Type B pancreatic cell (in vitro differentiated cells): ENCODE measurements around the gene SLCO2B1. TPM values are rescaled to one million over a fixed set of nuclear protein-coding genes. Genes with fewer than 3 reads are reported as not detected.

Experiments used
- DNase-seq: peaks from one replicate; pipeline ENCODE4 v3.0.0; 2021; ENCODE audit warnings: mixed read lengths; ENCODE audit not compliant: unreplicated experiment; ENCODE audit errors: extremely low spot score
- H3K27ac Mint-ChIP-seq: 2 replicates; pipeline ENCODE4 v1.8.0; 2021; ENCODE audit warnings: mild to moderate bottlenecking, mixed read lengths
- H3K27me3 Mint-ChIP-seq: 2 replicates; pipeline ENCODE4 v1.8.0; 2021; ENCODE audit warnings: mixed read lengths
- H3K36me3 Mint-ChIP-seq: 2 replicates; pipeline ENCODE4 v1.8.0; 2021; ENCODE audit warnings: mixed read lengths
- H3K4me1 Mint-ChIP-seq: one replicate; pipeline ENCODE4 v1.8.0; 2021; ENCODE audit warnings: mixed read lengths; ENCODE audit not compliant: unreplicated experiment
- H3K4me3 Mint-ChIP-seq: 2 replicates; pipeline ENCODE4 v1.8.0; 2021; ENCODE audit warnings: mild to moderate bottlenecking, mixed read lengths
- H3K9me3 Mint-ChIP-seq: 2 replicates; pipeline ENCODE4 v1.8.0; 2021; ENCODE audit warnings: mixed read lengths
- total RNA-seq: library from RNA; stranded (reverse); gene quantifications from 2 replicates; pipeline ENCODE4 v1.2.1, GENCODE V29; 2021; ENCODE audit warnings: low replicate concordance
- TF ChIP-seq, protein P1 (sequence below): fragments of 200-600 bp; sonication (generic); conservative IDR thresholded peaks from 2 replicates; pipeline ENCODE4 v1.5.0; 2021; ENCODE audit warnings: antibody characterized with exemption, mild to moderate bottlenecking

SLCO2B1 gene
- total RNA-seq, 1 donor from 2014 or later = 5.6 TPM

DNA sequence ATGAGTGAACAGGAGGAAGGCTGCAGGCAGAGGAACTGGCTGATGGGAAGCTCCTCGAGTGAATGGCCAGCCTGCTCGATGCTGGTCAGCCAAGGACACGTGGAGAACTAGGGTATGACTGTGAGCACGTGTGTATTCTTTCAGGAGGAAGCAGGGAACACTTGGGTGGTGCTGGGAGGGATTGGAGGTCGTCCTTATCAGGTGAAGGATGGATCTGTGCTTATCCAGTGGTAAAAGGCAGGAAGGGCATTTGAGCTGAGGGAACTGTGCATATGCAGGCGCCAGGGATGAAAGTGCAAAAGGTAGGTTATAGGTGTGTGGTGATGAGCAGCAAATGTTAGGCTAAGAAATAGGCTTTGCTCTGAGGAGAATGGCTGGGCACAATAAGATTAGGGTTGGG lies 9.7 kb upstream of the SLCO2B1 start:
- no peaks in the 10 kb centered on the region for H3K9me3 Mint-ChIP-seq
- no peaks in the 10 kb centered on the region for H3K36me3 Mint-ChIP-seq
- TF ChIP-seq, protein P1, sequence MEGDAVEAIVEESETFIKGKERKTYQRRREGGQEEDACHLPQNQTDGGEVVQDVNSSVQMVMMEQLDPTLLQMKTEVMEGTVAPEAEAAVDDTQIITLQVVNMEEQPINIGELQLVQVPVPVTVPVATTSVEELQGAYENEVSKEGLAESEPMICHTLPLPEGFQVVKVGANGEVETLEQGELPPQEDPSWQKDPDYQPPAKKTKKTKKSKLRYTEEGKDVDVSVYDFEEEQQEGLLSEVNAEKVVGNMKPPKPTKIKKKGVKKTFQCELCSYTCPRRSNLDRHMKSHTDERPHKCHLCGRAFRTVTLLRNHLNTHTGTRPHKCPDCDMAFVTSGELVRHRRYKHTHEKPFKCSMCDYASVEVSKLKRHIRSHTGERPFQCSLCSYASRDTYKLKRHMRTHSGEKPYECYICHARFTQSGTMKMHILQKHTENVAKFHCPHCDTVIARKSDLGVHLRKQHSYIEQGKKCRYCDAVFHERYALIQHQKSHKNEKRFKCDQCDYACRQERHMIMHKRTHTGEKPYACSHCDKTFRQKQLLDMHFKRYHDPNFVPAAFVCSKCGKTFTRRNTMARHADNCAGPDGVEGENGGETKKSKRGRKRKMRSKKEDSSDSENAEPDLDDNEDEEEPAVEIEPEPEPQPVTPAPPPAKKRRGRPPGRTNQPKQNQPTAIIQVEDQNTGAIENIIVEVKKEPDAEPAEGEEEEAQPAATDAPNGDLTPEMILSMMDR = no peak
- H3K4me3 Mint-ChIP-seq = no peak overlapping the region
- DNase-seq = peak; percentile 49
- peaks cover 36% of the 10 kb centered on the region for H3K27me3 Mint-ChIP-seq
- peaks cover 3% of the 10 kb centered on the region for H3K4me1 Mint-ChIP-seq
- no peak overlapping the region for H3K27ac Mint-ChIP-seq

DNA sequence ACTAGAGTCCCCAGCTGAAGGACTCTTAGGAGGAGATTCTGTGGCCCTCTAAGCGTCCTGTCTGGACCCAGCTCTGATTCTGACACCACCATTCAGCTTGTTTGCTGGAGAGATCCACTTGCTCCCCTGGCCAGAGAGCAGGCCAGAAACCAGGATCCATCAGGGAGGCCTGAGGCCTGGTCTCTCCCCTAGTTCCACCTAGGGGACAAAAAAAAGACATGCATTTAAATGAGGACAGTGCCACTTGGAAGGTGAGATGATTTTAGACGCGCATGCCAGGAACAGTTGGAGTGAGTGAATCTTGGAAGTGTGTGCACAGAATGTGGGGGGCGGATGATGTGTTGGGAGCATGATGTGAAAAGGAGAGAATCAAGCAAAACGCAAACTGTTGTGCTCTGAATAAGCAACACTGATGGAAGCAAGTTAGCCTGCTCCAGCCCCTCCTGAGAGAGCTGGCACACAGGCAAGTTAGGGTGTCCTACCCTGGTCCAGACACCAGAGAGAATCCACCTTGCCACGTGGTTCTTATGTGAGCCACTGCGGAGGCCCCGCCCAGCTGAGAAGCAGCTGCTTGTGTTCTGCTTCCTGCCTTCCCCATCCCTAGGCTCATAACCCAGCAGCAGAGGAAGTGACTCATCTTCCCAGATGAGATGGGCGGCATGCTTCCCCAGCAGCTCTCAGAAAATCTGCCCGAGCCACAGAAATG lies 8.0 kb upstream of the SLCO2B1 start:
- no peaks in the 10 kb centered on the region for H3K36me3 Mint-ChIP-seq
- no peaks in the 10 kb centered on the region for H3K9me3 Mint-ChIP-seq
- peaks cover 32% of the 10 kb centered on the region for H3K27me3 Mint-ChIP-seq
- H3K4me3 Mint-ChIP-seq = no peak overlapping the region
- H3K4me1 Mint-ChIP-seq = peaks cover 7% of the 10 kb centered on the region
- H3K27ac Mint-ChIP-seq = no peak overlapping the region
- peak; percentile 51 for DNase-seq
- TF ChIP-seq, protein P1 = no peak

DNA sequence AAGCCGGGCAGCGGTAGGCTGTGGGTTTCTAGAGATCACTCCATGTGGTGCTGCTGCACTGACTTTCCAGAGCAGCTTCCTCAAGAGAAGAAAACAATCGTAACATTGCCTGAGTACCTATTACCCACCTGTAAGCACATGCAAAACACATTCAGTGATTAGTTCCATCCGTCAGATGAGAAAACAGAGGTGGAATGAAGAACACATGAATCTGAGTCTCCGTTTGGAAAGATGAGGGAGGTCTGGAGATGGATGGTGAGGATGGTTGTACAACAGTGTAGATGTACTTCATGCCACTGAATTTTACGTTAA lies 7.5 kb upstream of the SLCO2B1 start:
- Mint-ChIP-seq H3K4me1 (peaks cover 7% of the 10 kb centered on the region), H3K36me3 (no peaks in the 10 kb centered on the region), H3K27ac (no peak overlapping the region)

DNA sequence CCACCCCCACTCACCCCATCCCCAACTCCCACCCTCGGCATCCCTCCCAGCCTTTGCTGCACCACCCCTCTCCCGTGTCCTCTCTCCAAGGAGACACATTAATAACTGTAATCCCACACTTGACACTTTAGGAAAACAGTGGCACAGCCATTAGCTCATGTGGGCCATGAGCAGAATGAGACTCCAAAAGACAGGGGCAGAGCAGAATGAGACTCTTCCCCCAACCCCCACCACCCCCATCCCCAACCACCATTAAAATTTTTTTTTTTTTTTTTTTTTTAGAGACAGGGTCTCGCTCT lies 6.2 kb upstream of the SLCO2B1 start:
- Mint-ChIP-seq H3K27ac (no peak overlapping the region), H3K4me1 (peaks cover 7% of the 10 kb centered on the region), H3K9me3 (no peaks in the 10 kb centered on the region), H3K27me3 (peaks cover 21% of the 10 kb centered on the region), H3K36me3 (no peaks in the 10 kb centered on the region), H3K4me3 (no peak overlapping the region)
- TF ChIP-seq, protein P1 = peak; percentile 31
- DNase-seq = no peak

More for the DNA sequence above, 7.5 kb upstream of the SLCO2B1 start:
- TF ChIP-seq, protein P1 = no peak
- Mint-ChIP-seq H3K27me3 (peaks cover 27% of the 10 kb centered on the region), H3K4me3 (no peak overlapping the region), H3K9me3 (no peaks in the 10 kb centered on the region)
- no peak for DNase-seq

DNA sequence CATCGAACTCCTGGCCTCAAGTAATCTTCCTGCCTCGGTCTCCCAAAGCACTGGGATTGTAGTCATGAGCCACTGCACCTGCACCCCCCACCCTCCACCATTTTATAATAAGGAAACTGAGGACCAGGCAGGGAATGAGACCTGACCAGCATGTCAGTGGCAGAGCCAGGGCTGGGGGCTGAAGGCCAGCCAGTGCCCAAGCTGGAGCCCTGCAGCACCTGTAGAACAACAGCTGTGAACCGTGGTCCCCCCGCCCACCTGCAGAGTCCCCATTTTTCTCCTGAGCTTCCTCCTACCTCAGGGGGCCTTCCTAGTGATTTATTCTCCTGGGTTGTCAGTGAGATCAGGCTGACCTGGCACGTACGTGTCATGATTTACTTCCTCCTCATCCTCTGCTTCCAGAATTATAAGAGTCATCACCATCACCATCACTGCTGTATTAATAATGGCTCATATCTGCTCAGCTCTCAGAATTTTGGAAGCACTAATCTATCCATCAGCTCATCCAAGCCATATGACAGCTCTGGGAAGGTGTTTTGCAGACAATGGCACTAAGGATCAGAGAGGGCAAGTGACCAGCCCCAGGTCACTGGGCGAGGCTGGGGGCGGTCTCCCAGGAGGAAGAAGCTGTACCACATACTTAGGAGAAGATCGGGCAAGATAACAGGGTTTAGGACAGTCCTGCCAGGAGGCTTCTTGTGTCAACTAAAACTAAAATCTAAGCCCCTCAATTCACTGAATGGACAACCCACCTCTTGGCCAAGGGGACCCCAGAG lies 5.5 kb upstream of the SLCO2B1 start:
- Mint-ChIP-seq H3K27ac (no peak overlapping the region), H3K27me3 (peaks cover 20% of the 10 kb centered on the region), H3K36me3 (no peaks in the 10 kb centered on the region), H3K4me3 (no peak overlapping the region), H3K4me1 (peaks cover 7% of the 10 kb centered on the region), H3K9me3 (no peaks in the 10 kb centered on the region)
- TF ChIP-seq, protein P1 = no peak
- peak; percentile 36 for DNase-seq
